K562 (cell line): Measurements from ENCODE around the gene IL4R. TPM values are rescaled to one million over a fixed set of nuclear protein-coding genes. Genes with fewer than 3 reads are reported as not detected.

Source experiments
- ATAC-seq: fragments of 200-7000 bp; cut with Tn5 transposase; 3 replicates; pipeline ENCODE4 v1.9.1; 2020; ENCODE audit warnings: moderate library complexity
- BruUV-seq: library from RNA; stranded (reverse); fragments of 400-500 nt; replicated peaks from 2 replicates; lab custom pipeline; 2021; lab: Mats Ljungman, UMichigan
- CTCF ChIA-PET: fragments of 300-600 bp; formaldehyde crosslinking; extraction: SDS; loops from one replicate; lab custom pipeline; 2021; ENCODE audit warnings: low intra/inter-chr PET ratio; lab: Yijun Ruan, JAX
- POLR2A ChIA-PET: fragments of 300-600, 350-650 bp; sonication (Branson Sonifier 250); formaldehyde crosslinking; extraction: SDS; loops from one replicate; lab custom pipeline; 2021; ENCODE audit warnings: antibody characterized with exemption, inconsistent platforms; lab: Yijun Ruan, JAX
- DNase-seq, 4 experiments: peaks; one replicate each; pipeline versions ENCODE4 v3.0.0 to v3.0.0-alpha.2; 2011 to 2018; ENCODE audit warnings: low spot score in 3 of 4, mixed read lengths in 3 of 4; ENCODE audit errors: extremely low read depth in 1 of 4
- FAIRE-seq: peaks from 2 replicates; lab custom pipeline; 2011; peaks lifted over from hg19 to GRCh38; lab: Jason Lieb, UNC
- H2AFZ ChIP-seq: 2 replicates; pipeline ENCODE4 v1.6.0; 2011; ENCODE audit warnings: low read depth, low read length, control low read depth, inconsistent platforms
- H3K27ac ChIP-seq: fragments of 200-600 bp; 3 replicates; pipeline ENCODE4 v1.8.0; 2011; ENCODE audit warnings: low read depth, mild to moderate bottlenecking, control low read depth, inconsistent platforms, low read length, moderate library complexity, mixed read lengths; ENCODE audit errors: extremely low read depth
- H3K27me3 ChIP-seq, 2 experiments: fragments of 300-600 bp in 1 of 2; 2 replicates in 1 of 2; 3 replicates in 1 of 2; pipeline versions ENCODE4 v1.6.0 to v1.8.0; 2011; ENCODE audit warnings: inconsistent platforms in 2 of 2, low read length in 2 of 2, mild to moderate bottlenecking in 1 of 2, mixed read lengths in 1 of 2, moderate library complexity in 1 of 2; ENCODE audit not compliant: control insufficient read depth in 2 of 2, insufficient read depth in 2 of 2
- H3K36me3 ChIP-seq: fragments of 300-600 bp; 3 replicates; pipeline ENCODE4 v1.8.0; 2011; ENCODE audit warnings: mild to moderate bottlenecking, low read length, inconsistent platforms; ENCODE audit not compliant: control insufficient read depth, insufficient read depth
- H3K4me1 ChIP-seq, 2 experiments: fragments of 200-600 bp in 1 of 2; replicated peaks in 1 of 2; 2 replicates in 1 of 2; 3 replicates in 1 of 2; pipeline versions ENCODE4 v1.5.1 to v1.8.0; 2011; ENCODE audit warnings: inconsistent platforms in 2 of 2, low read length in 2 of 2, mild to moderate bottlenecking in 1 of 2, mixed read lengths in 1 of 2, moderate library complexity in 1 of 2; ENCODE audit not compliant: control insufficient read depth in 2 of 2, insufficient read depth in 2 of 2
- H3K4me2 ChIP-seq: 2 replicates; pipeline ENCODE4 v1.6.1; 2011; ENCODE audit warnings: low read length, control low read depth, inconsistent platforms, mixed read lengths; ENCODE audit not compliant: insufficient read depth
- H3K4me3 ChIP-seq: fragments of 200-600 bp; sonication (generic), shearing (Covaris generic); 2 replicates; pipeline ENCODE4 v1.5.1; 2016; ENCODE audit warnings: control low read depth, inconsistent platforms
- H3K79me2 ChIP-seq: fragments of 200-600 bp; 3 replicates; pipeline ENCODE4 v1.8.0; 2011; ENCODE audit warnings: low read length, inconsistent platforms; ENCODE audit not compliant: control insufficient read depth, insufficient read depth
- H3K9ac ChIP-seq, 2 experiments: 2 replicates each; pipeline versions ENCODE4 v1.6.0 to v1.6.1; 2011; ENCODE audit warnings: low read depth in 2 of 2, low read length in 2 of 2, control low read depth in 1 of 2, inconsistent platforms in 1 of 2, mild to moderate bottlenecking in 1 of 2, mixed read lengths in 1 of 2; ENCODE audit not compliant: insufficient read depth in 1 of 2
- H3K9me1 ChIP-seq: one replicate; pipeline ENCODE4 v1.6.0; 2011; ENCODE audit warnings: inconsistent platforms, mild to moderate bottlenecking, low read length, moderate library complexity; ENCODE audit not compliant: control insufficient read depth, insufficient read depth
- H3K9me3 ChIP-seq: replicated peaks from 2 replicates; pipeline ENCODE4 v1.5.1; 2011; ENCODE audit warnings: low read depth, low read length, inconsistent platforms; ENCODE audit not compliant: control insufficient read depth, insufficient read depth
- H4K20me1 ChIP-seq: replicated peaks from 2 replicates; pipeline ENCODE4 v1.6.1; 2011; ENCODE audit warnings: low read length, inconsistent platforms, mixed read lengths; ENCODE audit not compliant: control insufficient read depth, insufficient read depth
- GTF3C2 ChIP-seq: IDR thresholded peaks from 3 replicates; pipeline ENCODE4 v1.6.1; 2011; ENCODE audit warnings: borderline replicate concordance, mild to moderate bottlenecking, moderate library complexity; ENCODE audit not compliant: insufficient read length; ENCODE audit errors: extremely low read depth
- KDM1A ChIP-seq, 2 experiments: fragments of 450-650 bp; IDR thresholded peaks; 2 replicates each; pipeline ENCODE4 v1.6.1; 2016; ENCODE audit warnings: mild to moderate bottlenecking in 2 of 2
- LARP7 ChIP-seq: fragments of 450-650 bp; IDR thresholded peaks from 2 replicates; pipeline ENCODE4 v1.6.1; 2016
- MCM2 ChIP-seq: fragments of 450-650 bp; IDR thresholded peaks from 2 replicates; pipeline ENCODE4 v1.6.1; 2017; ENCODE audit warnings: low read depth, mild to moderate bottlenecking
- WGBS: fragments of 100-300 bp; shearing (Covaris generic); methylation state at CpG from one replicate; pipeline ENCODE4 v1.1.6; 2016; ENCODE audit warnings: low coverage, mixed read lengths; ENCODE audit not compliant: insufficient coverage; ENCODE audit errors: missing lambda C conversion rate; 5-methylcytosine and 5-hydroxymethylcytosine counted together
- in situ Hi-C: fragments of 300-500 bp; cut with MboI; formaldehyde crosslinking; loops from 4 replicates; pipeline ENCODE4 v1.15.0; 2018; ENCODE audit warnings: inconsistent platforms, mixed read lengths
- intact Hi-C: fragments of 100-400 bp; cut with micrococcal nuclease; formaldehyde crosslinking; loops from 2 replicates; pipeline ENCODE4 v1.14.2; 2022
- polyA plus RNA-seq, 8 experiments: library from polyadenylated mRNA; depleted of rRNA in 4 of 8; stranded (reverse) in 5 of 8; unstranded in 3 of 8; fragments of >200 nt; fragmentation: Nextera tagmentation in 2 of 8; fragmentation: Illumina TruSeq in 1 of 8; extraction: Ambion mirVana in 2 of 8; extraction: Trizol in 1 of 8; gene quantifications; 2 replicates each; pipeline versions ENCODE4 v1.2.1 to v1.2.3, GENCODE V29; 2011 to 2014; ENCODE audit warnings: inconsistent platforms in 1 of 8, missing spikeins in 1 of 8
- total RNA-seq, 7 experiments: library from RNA; depleted of rRNA in 6 of 7; stranded (reverse); fragments of >200 nt in 6 of 7; fragmentation: Illumina TruSeq in 2 of 7; extraction: Trizol in 2 of 7; gene quantifications; 2 replicates each; pipeline versions ENCODE4 v1.2.1 to v1.2.3, GENCODE V29; 2011 to 2021; ENCODE audit warnings: low replicate concordance in 1 of 7

Gene IL4R
- total and polyA plus RNA-seq, 9 of the 15 experiments (the other 6 are each of a cell fraction or from before 2014, with no cell fraction given): 0.17 to 5.8 (median 3.3) TPM

GRCh38 chr16:27383556-27384243 is 69.9 kb downstream of the IL4R start:
- FAIRE-seq (no peak), DNase-seq (no peak)
- Histone ChIP-seq H3K27ac (no peak overlapping the region), H4K20me1 (no peaks in the 10 kb centered on the region), H3K27me3 (peaks cover 10 to 56% of the 10 kb centered on the region in 2 experiments), H3K4me2 (no peak overlapping the region), H2AFZ (no peak overlapping the region), H3K79me2 (no peaks in the 10 kb centered on the region), H3K9ac (no peak overlapping the region), H3K4me3 (no peak overlapping the region)
- intact Hi-C loops: no loop called here
- CTCF ChIA-PET: no interaction called here
- no TSS peak for BruUV-seq
- TF ChIP-seq MCM2: no peak
- TF ChIP-seq KDM1A (IDR thresholded peaks at IDR 0.05): no peak
- TF ChIP-seq LARP7: no peak
- TF ChIP-seq GTF3C2: no peak
- TF ChIP-seq, all 486 proteins: peak for 0
- POLR2A ChIA-PET: no interaction called here
- H3K9me1 ChIP-seq: no peaks in the 10 kb centered on the region
- in situ Hi-C loops: no loop called here
- ATAC-seq: no peak; the same call in 2 of the 3 replicates
- H3K4me1 ChIP-seq: no peaks in the 10 kb centered on the region; a peak in 1 of 5 replicates
- WGBS: 4% methylated on average over 15 of the region's 15 CpGs
- H3K36me3 ChIP-seq: no peaks in the 10 kb centered on the region
- H3K9me3 ChIP-seq: no peaks in the 10 kb centered on the region
